GM12878 (cell line): ENCODE results near the gene CIPC. TPM values are rescaled to one million over a fixed set of nuclear protein-coding genes. Genes with fewer than 3 reads are reported as not detected.

Experiments used
- ATAC-seq: fragments of 200-7000 bp; cut with Tn5 transposase; 3 replicates; pipeline ENCODE4 v1.9.1; 2020; ENCODE audit warnings: mild to moderate bottlenecking, moderate library complexity
- BruUV-seq: library from RNA; stranded (reverse); fragments of 400-500 nt; replicated peaks from 2 replicates; lab custom pipeline; 2021; lab: Mats Ljungman, UMichigan
- CTCF ChIA-PET: fragments of 300-600 bp; sonication (Branson Sonifier 250); formaldehyde crosslinking; extraction: SDS; loops from one replicate; lab custom pipeline; 2021; ENCODE audit warnings: inconsistent platforms; lab: Yijun Ruan, JAX
- POLR2A ChIA-PET: fragments of 350-600 bp; formaldehyde crosslinking; extraction: SDS; loops from one replicate; lab custom pipeline; 2021; ENCODE audit warnings: inconsistent platforms; lab: Charles Lee
- RAD21 ChIA-PET: fragments of 300-600 bp; sonication (Branson Sonifier 250); formaldehyde crosslinking; loops from one replicate; lab custom pipeline; 2023; ENCODE audit warnings: antibody characterized with exemption; ENCODE audit not compliant: unreplicated experiment; lab: Charles Lee
- SMC1A ChIA-PET: fragments of 300-600 bp; sonication (Branson Sonifier 250); formaldehyde crosslinking; loops from one replicate; lab custom pipeline; 2023; ENCODE audit not compliant: unreplicated experiment, uncharacterized antibody; lab: Charles Lee
- DNase-seq: peaks from one replicate; pipeline ENCODE4 v3.0.0-alpha.2; 2011; ENCODE audit warnings: low read depth, low spot score
- FAIRE-seq: peaks from 3 replicates; lab custom pipeline; 2011; peaks lifted over from hg19 to GRCh38; lab: Jason Lieb, UNC
- H2AFZ ChIP-seq: 2 replicates; pipeline ENCODE4 v1.6.0; 2011; ENCODE audit warnings: low read depth, low read length, control low read depth; ENCODE audit not compliant: control insufficient read depth
- H3K27ac ChIP-seq: 2 replicates; pipeline ENCODE4 v1.5.1; 2011; ENCODE audit warnings: control low read depth; ENCODE audit not compliant: control insufficient read depth, insufficient read depth
- H3K27me3 ChIP-seq, 2 experiments: replicated peaks in 1 of 2; 2 replicates each; pipeline versions ENCODE4 v1.6.0 to v1.6.1; 2011; ENCODE audit warnings: low read length in 1 of 2; ENCODE audit not compliant: control insufficient read depth in 2 of 2, insufficient read depth in 2 of 2
- H3K36me3 ChIP-seq, 2 experiments: 2 replicates each; pipeline ENCODE4 v1.5.1; 2011; ENCODE audit warnings: low read length in 1 of 2; ENCODE audit not compliant: control insufficient read depth in 2 of 2, insufficient read depth in 2 of 2
- H3K4me1 ChIP-seq: 2 replicates; pipeline ENCODE4 v1.6.1; 2011; ENCODE audit warnings: mild to moderate bottlenecking, low read length, moderate library complexity, mixed read lengths; ENCODE audit not compliant: control insufficient read depth, insufficient read depth
- H3K4me2 ChIP-seq: 2 replicates; pipeline ENCODE4 v1.6.0; 2011; ENCODE audit warnings: control low read depth; ENCODE audit not compliant: control insufficient read depth, insufficient read depth
- H3K4me3 ChIP-seq: fragments of 200-600 bp; sonication (generic); 2 replicates; pipeline ENCODE4 v1.5.1; 2016
- H3K79me2 ChIP-seq: 2 replicates; pipeline ENCODE4 v1.6.0; 2011; ENCODE audit warnings: low read length; ENCODE audit not compliant: control insufficient read depth, insufficient read depth
- H3K9ac ChIP-seq: 2 replicates; pipeline ENCODE4 v1.8.0; 2011; ENCODE audit warnings: low read length, control low read depth, mixed read lengths; ENCODE audit not compliant: control insufficient read depth, insufficient read depth
- H3K9me3 ChIP-seq: replicated peaks from 3 replicates; pipeline ENCODE4 v1.5.1; 2011; ENCODE audit warnings: mild to moderate bottlenecking, low read length; ENCODE audit not compliant: control insufficient read depth, insufficient read depth
- H4K20me1 ChIP-seq: 2 replicates; pipeline ENCODE4 v1.6.0; 2011; ENCODE audit not compliant: control insufficient read depth, insufficient read depth
- EED ChIP-seq: sonication (generic); IDR thresholded peaks from 2 replicates; pipeline ENCODE4 v1.6.1; 2016; ENCODE audit warnings: antibody characterized with exemption, low read depth
- HDAC6 ChIP-seq: fragments of 200-600 bp; sonication (generic); IDR thresholded peaks from one replicate; pipeline ENCODE4 v1.8.0; 2017; ENCODE audit warnings: antibody characterized with exemption; ENCODE audit not compliant: unreplicated experiment
- NFXL1 ChIP-seq: fragments of 450-650 bp; IDR thresholded peaks from 2 replicates; pipeline ENCODE4 v1.6.1; 2017; ENCODE audit warnings: antibody characterized with exemption, mild to moderate bottlenecking, borderline replicate concordance
- NR2F1 ChIP-seq: fragments of 450-650 bp; conservative IDR thresholded peaks from 2 replicates; pipeline ENCODE4 v1.6.1; 2017; ENCODE audit warnings: mild to moderate bottlenecking
- PML ChIP-seq: IDR thresholded peaks from 2 replicates; pipeline ENCODE4 v1.6.1; 2012; ENCODE audit warnings: low read length, inconsistent platforms
- RAD21 ChIP-seq: IDR thresholded peaks from 2 replicates; pipeline ENCODE4 v1.6.1; 2011; ENCODE audit warnings: mild to moderate bottlenecking, low read depth, low read length, moderate library complexity; ENCODE audit not compliant: insufficient read depth
- RFX5 ChIP-seq: IDR thresholded peaks from 2 replicates; pipeline ENCODE4 v1.6.1; 2011; ENCODE audit warnings: low read depth, low read length, improper control_type of control experiment
- SREBF2 ChIP-seq: IDR thresholded peaks from 2 replicates; pipeline ENCODE4 v1.6.1; 2012; ENCODE audit warnings: mild to moderate bottlenecking, low read length
- SUPT20H ChIP-seq: IDR thresholded peaks from 2 replicates; pipeline ENCODE4 v1.6.1; 2011; ENCODE audit warnings: low read depth, mild to moderate bottlenecking, low read length, moderate library complexity, borderline replicate concordance; ENCODE audit not compliant: control insufficient read depth
- WGBS: methylation state at CpG from one replicate; pipeline ENCODE4 v1.1.6; 2016; ENCODE audit warnings: low lambda C conversion rate; ENCODE audit not compliant: insufficient replicate concordance, insufficient coverage; ENCODE audit errors: missing lambda C conversion rate; 5-methylcytosine and 5-hydroxymethylcytosine counted together
- in situ Hi-C: fragments of 300-500 bp; cut with MboI; formaldehyde crosslinking; loops from 9 replicates; pipeline ENCODE4 v1.14.3; 2018; ENCODE audit warnings: mixed read lengths
- intact Hi-C: fragments of 100-400 bp; cut with micrococcal nuclease; formaldehyde crosslinking; loops from one replicate; pipeline ENCODE4 v1.14.2; 2022; ENCODE audit not compliant: unreplicated experiment
- polyA plus RNA-seq, 11 experiments: library from polyadenylated mRNA; depleted of rRNA in 4 of 11; unstranded in 6 of 11; stranded (reverse) in 5 of 11; fragments of >200 nt; fragmentation: Nextera tagmentation in 4 of 11; fragmentation: Illumina TruSeq in 1 of 11; extraction: Ambion mirVana in 4 of 11; extraction: Trizol in 1 of 11; gene quantifications; 1 replicate in 1 of 11; 2 replicates in 10 of 11; pipeline versions ENCODE4 v1.2.1 to v1.2.3, GENCODE V29; 2011 to 2016; ENCODE audit warnings: inconsistent platforms in 2 of 11, missing spikeins in 2 of 11, low read depth in 1 of 11
- total RNA-seq, 4 experiments: library from RNA; depleted of rRNA in 3 of 4; stranded (reverse); fragments of >200 nt in 3 of 4; fragmentation: Illumina TruSeq in 1 of 4; extraction: Trizol in 1 of 4; gene quantifications; 2 replicates each; pipeline versions ENCODE4 v1.2.1 to v1.2.3, GENCODE V29; 2013 to 2021
- TF ChIP-seq, protein P1 (sequence below): fragments of 450-650 bp; IDR thresholded peaks from 2 replicates; pipeline ENCODE4 v1.6.1; 2014; ENCODE audit warnings: mild to moderate bottlenecking
- TF ChIP-seq, protein P2 (sequence below): fragments of 450-650 bp; IDR thresholded peaks from 2 replicates; pipeline ENCODE4 v1.6.1; 2017; ENCODE audit warnings: low read depth, mild to moderate bottlenecking, moderate library complexity
- TF ChIP-seq, protein P3 (sequence below): fragments of 450-650 bp; formaldehyde crosslinking; IDR thresholded peaks from 2 replicates; pipeline ENCODE4 v1.4.0; 2022; ENCODE audit warnings: mild to moderate bottlenecking, moderate library complexity
- TF ChIP-seq, protein P4 (sequence below): fragments of 150-350 bp; IDR thresholded peaks from 2 replicates; pipeline ENCODE4 v1.6.1; 2014; ENCODE audit warnings: mild to moderate bottlenecking, low read depth, low read length

Gene CIPC
- total and polyA plus RNA-seq, 10 of the 15 experiments (the other 5 are each of a cell fraction or from before 2014, with no cell fraction given): 5.6 to 29.5 (median 16.5) TPM

DNA sequence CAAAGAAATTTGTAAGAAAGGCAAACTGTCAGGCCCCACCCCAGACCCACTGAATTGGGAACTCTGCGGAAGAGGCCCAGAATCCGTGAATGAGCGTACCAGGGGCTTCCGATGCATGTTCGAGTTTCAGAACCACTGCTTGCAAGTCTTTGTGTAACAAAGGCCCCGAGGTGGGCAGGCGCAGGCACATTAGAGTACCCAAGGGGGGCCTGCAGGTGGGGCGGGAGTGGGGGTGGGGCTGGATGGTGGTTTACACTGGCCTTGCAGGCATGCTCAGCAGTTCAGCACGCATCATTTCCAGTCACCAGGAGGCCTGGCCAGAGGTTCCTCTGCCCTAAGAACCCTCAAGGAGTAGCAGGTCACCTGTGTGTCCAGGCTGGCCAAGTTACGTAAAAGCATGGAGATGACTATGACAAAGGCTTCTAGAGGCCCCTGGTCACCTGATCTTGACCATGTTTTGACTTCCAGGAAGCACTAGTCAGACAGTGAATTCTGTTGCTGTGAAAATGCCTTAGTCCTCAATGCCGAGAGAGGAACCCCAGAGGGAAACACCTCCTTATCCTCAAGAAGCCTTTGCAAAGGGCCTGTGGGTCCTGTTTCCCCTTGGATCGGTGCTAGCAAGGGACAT is 36.3 kb upstream of the CIPC start:
- H3K9me3 ChIP-seq: no peaks in the 10 kb centered on the region
- intact Hi-C loops (no loop called here), in situ Hi-C loops (loop anchor here (10.0 kb wide), 3 partner anchors 147 to 347 kb away; no protein-coding TSS in a partner anchor)
- 79% methylated on average over 11 of the region's 12 CpGs for WGBS
- no TSS peak for BruUV-seq
- ChIA-PET SMC1A (interaction anchor here (1.0 to 5.1 kb wide), 5 partner anchors 22 to 187 kb away, joined by 3 to 68 read pairs (median 21); no protein-coding TSS in a partner anchor), RAD21 (interaction anchor here (10.0 to 15.5 kb wide), 2 partner anchors 149 to 186 kb away, joined by 166 to 498 read pairs; no protein-coding TSS in a partner anchor), POLR2A (interaction anchor here (0.6 to 0.7 kb wide), 2 partner anchors 27 to 48 kb away, joined by 3 to 4 read pairs; no protein-coding TSS in a partner anchor), CTCF (interaction anchor here (1.2 to 16.1 kb wide), 6 partner anchors 7 to 189 kb away, joined by 3 to 848 read pairs (median 71); no protein-coding TSS in a partner anchor)
- H4K20me1 ChIP-seq: no peaks in the 10 kb centered on the region
- no peak for ATAC-seq
- FAIRE-seq: no peak
- H3K4me1 ChIP-seq: peaks cover 14% of the 10 kb centered on the region
- no peaks in the 10 kb centered on the region for H3K79me2 ChIP-seq
- TF ChIP-seq NFXL1 (no peak), RAD21 (no peak), HDAC6 (no peak), PML (no peak), SUPT20H (no peak), SREBF2 (no peak), NR2F1 (no peak), RFX5 (no peak), EED (no peak)
- TF ChIP-seq, protein P1, sequence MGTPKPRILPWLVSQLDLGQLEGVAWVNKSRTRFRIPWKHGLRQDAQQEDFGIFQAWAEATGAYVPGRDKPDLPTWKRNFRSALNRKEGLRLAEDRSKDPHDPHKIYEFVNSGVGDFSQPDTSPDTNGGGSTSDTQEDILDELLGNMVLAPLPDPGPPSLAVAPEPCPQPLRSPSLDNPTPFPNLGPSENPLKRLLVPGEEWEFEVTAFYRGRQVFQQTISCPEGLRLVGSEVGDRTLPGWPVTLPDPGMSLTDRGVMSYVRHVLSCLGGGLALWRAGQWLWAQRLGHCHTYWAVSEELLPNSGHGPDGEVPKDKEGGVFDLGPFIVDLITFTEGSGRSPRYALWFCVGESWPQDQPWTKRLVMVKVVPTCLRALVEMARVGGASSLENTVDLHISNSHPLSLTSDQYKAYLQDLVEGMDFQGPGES: no peak
- TF ChIP-seq, protein P2, sequence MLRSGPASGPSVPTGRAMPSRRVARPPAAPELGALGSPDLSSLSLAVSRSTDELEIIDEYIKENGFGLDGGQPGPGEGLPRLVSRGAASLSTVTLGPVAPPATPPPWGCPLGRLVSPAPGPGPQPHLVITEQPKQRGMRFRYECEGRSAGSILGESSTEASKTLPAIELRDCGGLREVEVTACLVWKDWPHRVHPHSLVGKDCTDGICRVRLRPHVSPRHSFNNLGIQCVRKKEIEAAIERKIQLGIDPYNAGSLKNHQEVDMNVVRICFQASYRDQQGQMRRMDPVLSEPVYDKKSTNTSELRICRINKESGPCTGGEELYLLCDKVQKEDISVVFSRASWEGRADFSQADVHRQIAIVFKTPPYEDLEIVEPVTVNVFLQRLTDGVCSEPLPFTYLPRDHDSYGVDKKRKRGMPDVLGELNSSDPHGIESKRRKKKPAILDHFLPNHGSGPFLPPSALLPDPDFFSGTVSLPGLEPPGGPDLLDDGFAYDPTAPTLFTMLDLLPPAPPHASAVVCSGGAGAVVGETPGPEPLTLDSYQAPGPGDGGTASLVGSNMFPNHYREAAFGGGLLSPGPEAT: no peak
- TF ChIP-seq, protein P3, sequence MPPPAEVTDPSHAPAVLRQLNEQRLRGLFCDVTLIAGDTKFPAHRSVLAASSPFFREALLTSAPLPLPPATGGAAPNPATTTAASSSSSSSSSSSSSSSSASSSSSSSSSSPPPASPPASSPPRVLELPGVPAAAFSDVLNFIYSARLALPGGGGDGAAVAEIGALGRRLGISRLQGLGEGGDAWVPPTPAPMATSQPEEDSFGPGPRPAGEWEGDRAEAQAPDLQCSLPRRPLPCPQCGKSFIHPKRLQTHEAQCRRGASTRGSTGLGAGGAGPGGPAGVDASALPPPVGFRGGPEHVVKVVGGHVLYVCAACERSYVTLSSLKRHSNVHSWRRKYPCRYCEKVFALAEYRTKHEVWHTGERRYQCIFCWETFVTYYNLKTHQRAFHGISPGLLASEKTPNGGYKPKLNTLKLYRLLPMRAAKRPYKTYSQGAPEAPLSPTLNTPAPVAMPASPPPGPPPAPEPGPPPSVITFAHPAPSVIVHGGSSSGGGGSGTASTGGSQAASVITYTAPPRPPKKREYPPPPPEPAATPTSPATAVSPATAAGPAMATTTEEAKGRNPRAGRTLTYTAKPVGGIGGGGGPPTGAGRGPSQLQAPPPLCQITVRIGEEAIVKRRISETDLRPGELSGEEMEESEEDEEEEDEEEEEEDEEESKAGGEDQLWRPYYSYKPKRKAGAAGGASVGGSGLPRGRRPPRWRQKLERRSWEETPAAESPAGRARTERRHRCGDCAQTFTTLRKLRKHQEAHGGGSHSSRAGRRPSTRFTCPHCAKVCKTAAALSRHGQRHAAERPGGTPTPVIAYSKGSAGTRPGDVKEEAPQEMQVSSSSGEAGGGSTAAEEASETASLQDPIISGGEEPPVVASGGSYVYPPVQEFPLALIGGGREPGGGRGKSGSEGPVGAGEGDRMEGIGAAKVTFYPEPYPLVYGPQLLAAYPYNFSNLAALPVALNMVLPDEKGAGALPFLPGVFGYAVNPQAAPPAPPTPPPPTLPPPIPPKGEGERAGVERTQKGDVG: no peak
- TF ChIP-seq, protein P4, sequence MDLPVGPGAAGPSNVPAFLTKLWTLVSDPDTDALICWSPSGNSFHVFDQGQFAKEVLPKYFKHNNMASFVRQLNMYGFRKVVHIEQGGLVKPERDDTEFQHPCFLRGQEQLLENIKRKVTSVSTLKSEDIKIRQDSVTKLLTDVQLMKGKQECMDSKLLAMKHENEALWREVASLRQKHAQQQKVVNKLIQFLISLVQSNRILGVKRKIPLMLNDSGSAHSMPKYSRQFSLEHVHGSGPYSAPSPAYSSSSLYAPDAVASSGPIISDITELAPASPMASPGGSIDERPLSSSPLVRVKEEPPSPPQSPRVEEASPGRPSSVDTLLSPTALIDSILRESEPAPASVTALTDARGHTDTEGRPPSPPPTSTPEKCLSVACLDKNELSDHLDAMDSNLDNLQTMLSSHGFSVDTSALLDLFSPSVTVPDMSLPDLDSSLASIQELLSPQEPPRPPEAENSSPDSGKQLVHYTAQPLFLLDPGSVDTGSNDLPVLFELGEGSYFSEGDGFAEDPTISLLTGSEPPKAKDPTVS: no peak
- H3K36me3 ChIP-seq: no peaks in the 10 kb centered on the region
- no peak overlapping the region for H3K4me3 ChIP-seq
- H3K4me2 ChIP-seq: no peak overlapping the region
- DNase-seq: no peak
- H3K27me3 ChIP-seq: no peaks in the 10 kb centered on the region
- H2AFZ ChIP-seq: no peak overlapping the region
- no peak overlapping the region for H3K27ac ChIP-seq
- H3K9ac ChIP-seq: no peak overlapping the region
